NCI-H1436 (cell line): Measurements from ENCODE around the gene REN.
A peak's percentile ranks its signal among the peaks of the same experiment; 100 is the strongest.

ENCODE experiments used
- DNase-seq: peaks from one replicate; lab custom pipeline; 2025; lab: John Stamatoyannopoulos, UW

The REN gene

GRCh38 chr1:204153667-204154066 lies 12.5 kb downstream of the REN start:
- DNase-seq, result no peak

- DNase-seq, result no peak
Measured at GRCh38 chr1:204152310-204153044, 13.7 kb downstream of the REN start.

- peak; percentile 77 for DNase-seq
Measured at GRCh38 chr1:204151552-204152309, 14.4 kb downstream of the REN start, which contains the start of gene ETNK2. Gene ETNK2 (minus strand): TSS chr1:204152044. CDS start chr1:204151852, 192 bp downstream.

- no peak for DNase-seq
Measured at GRCh38 chr1:204150702-204151551, 15.2 kb downstream of the REN start.

- no peak for DNase-seq
Measured at GRCh38 chr1:204149635-204150565, 16.2 kb downstream of the REN start.

GRCh38 chr1:204149107-204149506 lies 17.0 kb downstream of the REN start:
- no peak for DNase-seq

GRCh38 chr1:204147406-204148383 lies 18.4 kb downstream of the REN start:
- DNase-seq, result no peak

- DNase-seq, result no peak
Measured at GRCh38 chr1:204146965-204147364, 19.2 kb downstream of the REN start.

GRCh38 chr1:204146309-204146708 lies 19.8 kb downstream of the REN start:
- DNase-seq, result no peak

GRCh38 chr1:204145033-204145504 lies 21.1 kb downstream of the REN start:
- DNase-seq, result no peak

GRCh38 chr1:204143276-204144041 lies 22.7 kb downstream of the REN start:
- DNase-seq, result no peak

- no peak for DNase-seq
Measured at GRCh38 chr1:204142032-204142974, 23.8 kb downstream of the REN start.

GRCh38 chr1:204141131-204141530 lies 25.0 kb downstream of the REN start:
- no peak for DNase-seq

- no peak for DNase-seq
Measured at GRCh38 chr1:204139952-204140351, 26.2 kb downstream of the REN start.

- no peak for DNase-seq
Measured at GRCh38 chr1:204139088-204139487, 27.0 kb downstream of the REN start.

- no peak for DNase-seq
Measured at GRCh38 chr1:204136814-204137213, 29.3 kb downstream of the REN start.

- DNase-seq, result no peak
Measured at GRCh38 chr1:204134103-204134502, 32.0 kb downstream of the REN start.

GRCh38 chr1:204132718-204133117 lies 33.4 kb downstream of the REN start:
- DNase-seq, result no peak
